ENCODE data around the gene COASY.
"Not testable (repeated sequence)": the region's sequence is repeated elsewhere in the genome, so short reads cannot be mapped to it uniquely, and the experiment has no call there.

COASY gene

GRCh38 chr17:42547001-42547461, 14.9 kb upstream of the COASY start:
- H3K4me3 ChIP-seq (ENCODE audit: low read depth, low read length), result no peak overlapping the region
- no peak for DNase-seq (ENCODE audit: low read depth, low spot score)
- POLR2A ChIA-PET, result interaction anchor here (1.1 to 1.7 kb wide), 2 partner anchors 11 to 12 kb away, joined by 3 to 10 read pairs; partner anchors contain the start of gene NAGLU
- no peak for TF ChIP-seq CTCF (IDR thresholded peaks at IDR 0.05; ENCODE audit: insufficient read depth, low read length, missing control alignments)
- CTCF ChIA-PET, result interaction anchor here (2.3 kb wide), 1 partner anchor 11 kb away, joined by 9 read pairs; the partner anchor contains the start of gene NAGLU

GRCh38 chr17:42547698-42548069, 14.3 kb upstream of the COASY start:
- POLR2A ChIA-PET, result interaction anchor here (1.1 to 1.7 kb wide), 2 partner anchors 12 kb away, joined by 3 to 10 read pairs; partner anchors contain the start of gene NAGLU
- TF ChIP-seq CTCF (IDR thresholded peaks at IDR 0.05; ENCODE audit: insufficient read depth, low read length, missing control alignments), result no peak
- CTCF ChIA-PET, result interaction anchor here (2.3 kb wide), 1 partner anchor 12 kb away, joined by 9 read pairs; the partner anchor contains the start of gene NAGLU
- DNase-seq (ENCODE audit: low read depth, low spot score), result no peak
- no peak overlapping the region for H3K4me3 ChIP-seq (ENCODE audit: low read depth, low read length)

- CTCF ChIA-PET, result interaction anchor here (1.0 to 2.3 kb wide), 2 partner anchors 12 to 226 kb away, joined by 4 to 9 read pairs; partner anchors contain the start of gene NAGLU
- H3K4me3 ChIP-seq (ENCODE audit: low read depth, low read length), result peak overlapping the region; percentile 43
- TF ChIP-seq CTCF (IDR thresholded peaks at IDR 0.05; ENCODE audit: insufficient read depth, low read length, missing control alignments), result peak; percentile 52
- POLR2A ChIA-PET, result interaction anchor here (1.1 to 1.7 kb wide), 2 partner anchors 11 to 12 kb away, joined by 3 to 10 read pairs; partner anchors contain the start of gene NAGLU
- DNase-seq (ENCODE audit: low read depth, low spot score), result no peak
Observed at GRCh38 chr17:42548070-42548837, 13.7 kb upstream of the COASY start.

- CTCF ChIA-PET, result interaction anchor here (1.0 to 2.3 kb wide), 2 partner anchors 13 to 227 kb away, joined by 4 to 9 read pairs; partner anchors contain the start of gene NAGLU
- no peak overlapping the region for H3K4me3 ChIP-seq (ENCODE audit: low read depth, low read length)
- TF ChIP-seq CTCF (IDR thresholded peaks at IDR 0.05; ENCODE audit: insufficient read depth, low read length, missing control alignments), result no peak
- no peak for DNase-seq (ENCODE audit: low read depth, low spot score)
- POLR2A ChIA-PET, result interaction anchor here (0.6 to 1.7 kb wide), 2 partner anchors 13 to 215 kb away, joined by 3 to 10 read pairs; partner anchors contain the start of gene NAGLU
Observed at GRCh38 chr17:42548993-42549755, 12.8 kb upstream of the COASY start.

- POLR2A ChIA-PET, result not testable (repeated sequence)
Observed at GRCh38 chr17:42552736-42553135, 9.2 kb upstream of the COASY start, which contains the start of gene HSD17B1. Gene HSD17B1, plus strand, starts transcription at chr17:42552923. Its CDS starts 11 bp downstream, at chr17:42552934.

GRCh38 chr17:42553161-42553818, 8.7 kb upstream of the COASY start:
- POLR2A ChIA-PET, result interaction anchor here (0.6 to 1.1 kb wide), 2 partner anchors 53 to 113 kb away, joined by 3 to 6 read pairs; no protein-coding TSS in a partner anchor
- DNase-seq (ENCODE audit: low read depth, low spot score), result no peak
- peak overlapping the region; percentile 78 for H3K4me3 ChIP-seq (ENCODE audit: low read depth, low read length)
- no peak for TF ChIP-seq CTCF (IDR thresholded peaks at IDR 0.05; ENCODE audit: insufficient read depth, low read length, missing control alignments)
- CTCF ChIA-PET, result interaction anchor here (1.1 kb wide), 1 partner anchor 17 kb away, joined by 3 read pairs; the partner anchor contains the start of gene NAGLU

More at GRCh38 chr17:42552736-42553135, 9.2 kb upstream of the COASY start, which contains the start of gene HSD17B1:
- DNase-seq (ENCODE audit: low read depth, low spot score); CTCF ChIA-PET: not testable (repeated sequence)
- H3K4me3 ChIP-seq (ENCODE audit: low read depth, low read length), result peak within 1 kb of the TSS; percentile 78
